COR-L47 (cell line): ENCODE measurements around the gene CD209.

Experiments
- DNase-seq: peaks from one replicate; lab custom pipeline; 2025; lab: John Stamatoyannopoulos, UW

CD209 gene

GRCh38 chr19:7738023-7738422 is 9.3 kb downstream of the CD209 start:
- DNase-seq = no peak

- no peak for DNase-seq
Observed at GRCh38 chr19:7737215-7737614, 10.1 kb downstream of the CD209 start.

GRCh38 chr19:7736148-7736547 is 11.2 kb downstream of the CD209 start:
- DNase-seq = no peak

GRCh38 chr19:7734220-7735203 is 12.8 kb downstream of the CD209 start:
- no peak for DNase-seq

- no peak for DNase-seq
Observed at GRCh38 chr19:7733376-7733775, 14.0 kb downstream of the CD209 start.

- no peak for DNase-seq
Observed at GRCh38 chr19:7732045-7732444, 15.3 kb downstream of the CD209 start, which contains the start of gene CLEC4G. CLEC4G (minus strand) TSS chr19:7732110; CDS start chr19:7732102, 8 bp downstream.

GRCh38 chr19:7731615-7732014 is 15.7 kb downstream of the CD209 start:
- no peak for DNase-seq

- no peak for DNase-seq
Observed at GRCh38 chr19:7731218-7731595, 16.1 kb downstream of the CD209 start.

- DNase-seq = no peak
Observed at GRCh38 chr19:7730286-7731217, 16.8 kb downstream of the CD209 start.

GRCh38 chr19:7729831-7730285 is 17.5 kb downstream of the CD209 start:
- peak; percentile 13 for DNase-seq

GRCh38 chr19:7729211-7729610 is 18.1 kb downstream of the CD209 start:
- DNase-seq = no peak

GRCh38 chr19:7725791-7726190 is 21.5 kb downstream of the CD209 start:
- DNase-seq = no peak

GRCh38 chr19:7722231-7722651 is 25.1 kb downstream of the CD209 start:
- DNase-seq = no peak

- no peak for DNase-seq
Observed at GRCh38 chr19:7720351-7720750, 27.0 kb downstream of the CD209 start.

- no peak for DNase-seq
Observed at GRCh38 chr19:7718668-7719067, 28.7 kb downstream of the CD209 start.

- DNase-seq = no peak
Observed at GRCh38 chr19:7716762-7717161, 30.6 kb downstream of the CD209 start.

- no peak for DNase-seq
Observed at GRCh38 chr19:7715671-7716070, 31.7 kb downstream of the CD209 start.

- no peak for DNase-seq
Observed at GRCh38 chr19:7710616-7711015, 36.7 kb downstream of the CD209 start.

- DNase-seq = no peak
Observed at GRCh38 chr19:7709932-7710460, 37.3 kb downstream of the CD209 start.

GRCh38 chr19:7706955-7707456 is 40.3 kb downstream of the CD209 start:
- DNase-seq = no peak

- no peak for DNase-seq
Observed at GRCh38 chr19:7706188-7706954, 41.0 kb downstream of the CD209 start.
